GM12873 (cell line): ENCODE results near the gene C1QBP.

Experiments used
- CTCF ChIP-seq: IDR thresholded peaks from 2 replicates; pipeline ENCODE4 v1.5.1; 2012; ENCODE audit warnings: low read depth, mild to moderate bottlenecking, moderate library complexity, low read length, control low read depth; ENCODE audit not compliant: insufficient read depth; ENCODE audit errors: missing control alignments

The C1QBP gene, protein sequence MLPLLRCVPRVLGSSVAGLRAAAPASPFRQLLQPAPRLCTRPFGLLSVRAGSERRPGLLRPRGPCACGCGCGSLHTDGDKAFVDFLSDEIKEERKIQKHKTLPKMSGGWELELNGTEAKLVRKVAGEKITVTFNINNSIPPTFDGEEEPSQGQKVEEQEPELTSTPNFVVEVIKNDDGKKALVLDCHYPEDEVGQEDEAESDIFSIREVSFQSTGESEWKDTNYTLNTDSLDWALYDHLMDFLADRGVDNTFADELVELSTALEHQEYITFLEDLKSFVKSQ

GRCh38 chr17:5438716-5439445 lies at the start of gene C1QBP:
Gene C1QBP, minus strand, starts transcription at chr17:5439155. Its CDS starts 82 bp downstream, at chr17:5439073.
- TF ChIP-seq CTCF = peak; percentile 95

DNA sequence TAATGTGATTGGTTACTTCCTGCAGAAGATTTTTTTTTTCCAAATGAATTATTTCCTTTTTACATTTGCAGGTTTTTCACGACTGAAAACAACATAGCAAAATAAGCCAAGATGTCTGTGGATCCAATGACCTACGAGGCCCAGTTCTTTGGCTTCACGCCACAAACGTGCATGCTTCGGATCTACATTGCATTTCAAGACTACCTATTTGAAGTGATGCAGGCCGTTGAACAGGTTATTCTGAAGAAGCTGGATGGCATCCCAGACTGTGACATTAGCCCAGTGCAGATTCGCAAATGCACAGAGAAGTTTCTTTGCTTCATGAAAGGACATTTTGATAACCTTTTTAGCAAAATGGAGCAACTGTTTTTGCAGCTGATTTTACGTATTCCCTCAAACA lies 49.8 kb upstream of the C1QBP start:
- TF ChIP-seq CTCF = no peak

- no peak for TF ChIP-seq CTCF
These were observed 47.5 kb upstream of the C1QBP start, which contains the start of gene MIS12 for GRCh38 chr17:5486206-5487124. Gene MIS12, plus strand, starts transcription at chr17:5486566. Its CDS starts 2,297 bp downstream, at chr17:5488863.

DNA sequence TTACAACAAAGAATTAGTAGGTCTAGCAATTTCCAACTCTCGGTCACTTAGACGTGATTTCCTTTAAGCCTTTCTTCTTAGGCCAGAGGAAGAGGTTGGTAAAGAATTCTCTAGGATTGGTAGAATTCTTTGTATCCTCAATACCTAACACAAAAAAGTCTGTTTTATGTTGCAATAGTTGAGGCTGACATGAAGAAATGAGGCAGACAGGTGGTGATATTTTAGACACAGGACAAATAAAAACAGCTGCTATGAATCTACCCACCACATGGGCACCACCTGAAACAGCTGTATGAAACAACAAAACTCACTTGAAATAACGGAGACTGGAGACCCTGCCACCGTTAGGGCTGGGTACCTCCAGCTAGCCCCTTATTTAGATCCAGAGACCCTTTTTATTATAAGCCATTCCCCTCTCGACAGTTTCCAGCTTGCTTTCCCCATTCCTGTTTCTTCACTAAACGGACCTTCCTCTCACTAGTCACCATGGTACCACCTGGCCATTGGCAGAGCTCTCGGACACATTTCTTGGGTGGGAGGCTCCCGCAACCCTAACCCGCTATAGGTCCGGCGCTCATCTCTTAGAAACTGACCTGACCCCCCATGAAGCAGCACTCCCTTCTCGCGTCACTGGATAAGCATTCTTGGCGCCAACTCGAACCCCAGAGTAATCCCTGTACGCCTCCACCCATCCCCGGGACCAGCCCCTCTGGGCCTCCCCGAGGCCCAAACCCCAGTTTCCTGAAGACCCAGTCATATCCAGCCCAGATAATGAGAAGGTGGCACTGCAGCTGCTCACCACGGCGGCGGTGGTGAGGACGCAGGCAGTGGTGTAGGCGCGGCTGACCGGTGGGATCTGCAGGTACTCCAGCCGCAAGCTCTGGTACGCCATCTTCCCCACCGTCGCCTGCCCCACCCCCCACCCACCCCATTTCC lies 46.6 kb upstream of the C1QBP start, which contains the start of gene DERL2:
Gene DERL2 (minus strand): TSS at position 909 of the 936 bp plus-strand sequence. CDS start 17 bp downstream, at position 892.
- TF ChIP-seq CTCF = no peak

DNA sequence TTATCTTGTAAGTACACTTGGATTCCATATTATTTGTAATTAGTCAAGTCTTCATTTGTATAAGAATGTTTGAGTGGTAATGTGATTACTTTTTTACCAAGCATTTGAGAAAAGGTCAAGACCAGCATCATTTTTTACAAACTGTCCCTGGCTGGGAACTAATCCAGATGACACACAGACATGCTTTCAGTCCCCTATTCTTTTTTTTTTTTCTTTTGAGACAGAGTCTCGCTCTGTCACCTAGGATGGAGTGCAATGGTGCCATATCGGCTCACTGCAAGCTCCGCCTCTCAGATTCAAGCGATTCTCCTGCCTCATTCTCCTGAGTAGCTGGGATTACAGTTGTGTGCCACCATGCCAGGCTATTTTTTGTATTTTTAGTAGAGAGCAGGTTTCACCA lies 42.5 kb upstream of the C1QBP start:
- TF ChIP-seq CTCF = no peak

- TF ChIP-seq CTCF = no peak
These were observed 42.0 kb upstream of the C1QBP start for GRCh38 chr17:5480962-5481361.
